ENCODE data around the gene RPL36AL. TPM values are rescaled to one million over a fixed set of nuclear protein-coding genes. Genes with fewer than 3 reads are reported as not detected.
A peak's percentile ranks its signal among the peaks of the same experiment; 100 is the strongest.
"Not testable (repeated sequence)": the region's sequence is repeated elsewhere in the genome, so short reads cannot be mapped to it uniquely, and the experiment has no call there.

The RPL36AL gene
- total RNA-seq (ENCODE audit: insufficient read depth, low replicate concordance): 183 TPM

GRCh38 chr14:49620182-49621113 lies at the start of gene RPL36AL, which contains the start of gene MGAT2:
RPL36AL (minus strand) TSS chr14:49620626; CDS start chr14:49619104, 1,522 bp downstream.
MGAT2 (plus strand) TSS chr14:49620799; CDS start chr14:49621269, 470 bp downstream.
- peak; percentile 99 for DNase-seq (ENCODE audit: low spot score)

- DNase-seq (ENCODE audit: low spot score): no peak
Observed at GRCh38 chr14:49659526-49660455, 39.4 kb upstream of the RPL36AL start.

- DNase-seq (ENCODE audit: low spot score): not testable (repeated sequence)
Observed at GRCh38 chr14:49657500-49657899, 37.1 kb upstream of the RPL36AL start.

- no peak for DNase-seq (ENCODE audit: low spot score)
Observed at GRCh38 chr14:49654511-49654910, 34.1 kb upstream of the RPL36AL start.

- no peak for DNase-seq (ENCODE audit: low spot score)
Observed at GRCh38 chr14:49653508-49653907, 33.1 kb upstream of the RPL36AL start.

- no peak for DNase-seq (ENCODE audit: low spot score)
Observed at GRCh38 chr14:49642163-49642562, 21.7 kb upstream of the RPL36AL start.

- no peak for DNase-seq (ENCODE audit: low spot score)
Observed at GRCh38 chr14:49641697-49642129, 21.3 kb upstream of the RPL36AL start.

GRCh38 chr14:49640540-49641417 lies 20.4 kb upstream of the RPL36AL start:
- no peak for DNase-seq (ENCODE audit: low spot score)

- DNase-seq (ENCODE audit: low spot score): no peak
Observed at GRCh38 chr14:49637534-49638078, 17.2 kb upstream of the RPL36AL start.

GRCh38 chr14:49636866-49637265 lies 16.4 kb upstream of the RPL36AL start:
- no peak for DNase-seq (ENCODE audit: low spot score)

- DNase-seq (ENCODE audit: low spot score): peak; percentile 77
Observed at GRCh38 chr14:49634547-49635334, 14.3 kb upstream of the RPL36AL start, which contains the start of gene DNAAF2. DNAAF2 (minus strand) TSS chr14:49635244; CDS start chr14:49635149, 95 bp downstream.

- peak; percentile 97 for DNase-seq (ENCODE audit: low spot score)
Observed at GRCh38 chr14:49633640-49634546, 13.5 kb upstream of the RPL36AL start.

- DNase-seq (ENCODE audit: low spot score): no peak
Observed at GRCh38 chr14:49623941-49624839, 3.8 kb upstream of the RPL36AL start.

GRCh38 chr14:49623387-49623786 lies 3.0 kb upstream of the RPL36AL start:
- no peak for DNase-seq (ENCODE audit: low spot score)

GRCh38 chr14:49622022-49622607 lies 1.7 kb upstream of the RPL36AL start:
- DNase-seq (ENCODE audit: low spot score): no peak

GRCh38 chr14:49621114-49621881 lies 872 bp upstream of the RPL36AL start:
- no peak for DNase-seq (ENCODE audit: low spot score)
